NB4 (cell line): ENCODE measurements around the gene ABTB2.

Experiments
- CTCF ChIP-seq: IDR thresholded peaks from one replicate; pipeline ENCODE4 v1.5.1; 2012; ENCODE audit warnings: low read depth, low read length
- MAX ChIP-seq: IDR thresholded peaks from 2 replicates; pipeline ENCODE4 v1.6.1; 2011; ENCODE audit warnings: low read depth, low read length
- POLR2A ChIP-seq: IDR thresholded peaks from 2 replicates; pipeline ENCODE4 v1.6.1; 2011; ENCODE audit warnings: mild to moderate bottlenecking; ENCODE audit not compliant: insufficient read length; ENCODE audit errors: extremely low read depth

- TF ChIP-seq CTCF (no peak), POLR2A (no peak), MAX (no peak)
Measured at GRCh38 chr11:34355726-34356125, 2.1 kb downstream of the ABTB2 start.
